GM21423 (cell line): ENCODE measurements around the gene C10orf90.

Experiments
- ATAC-seq: cut with Tn5 transposase; IDR thresholded peaks from one replicate; pipeline ENCODE4 v1.9.1; 2021; ENCODE audit warnings: mild to moderate bottlenecking, moderate library complexity; ENCODE audit not compliant: unreplicated experiment

C10orf90 gene

DNA sequence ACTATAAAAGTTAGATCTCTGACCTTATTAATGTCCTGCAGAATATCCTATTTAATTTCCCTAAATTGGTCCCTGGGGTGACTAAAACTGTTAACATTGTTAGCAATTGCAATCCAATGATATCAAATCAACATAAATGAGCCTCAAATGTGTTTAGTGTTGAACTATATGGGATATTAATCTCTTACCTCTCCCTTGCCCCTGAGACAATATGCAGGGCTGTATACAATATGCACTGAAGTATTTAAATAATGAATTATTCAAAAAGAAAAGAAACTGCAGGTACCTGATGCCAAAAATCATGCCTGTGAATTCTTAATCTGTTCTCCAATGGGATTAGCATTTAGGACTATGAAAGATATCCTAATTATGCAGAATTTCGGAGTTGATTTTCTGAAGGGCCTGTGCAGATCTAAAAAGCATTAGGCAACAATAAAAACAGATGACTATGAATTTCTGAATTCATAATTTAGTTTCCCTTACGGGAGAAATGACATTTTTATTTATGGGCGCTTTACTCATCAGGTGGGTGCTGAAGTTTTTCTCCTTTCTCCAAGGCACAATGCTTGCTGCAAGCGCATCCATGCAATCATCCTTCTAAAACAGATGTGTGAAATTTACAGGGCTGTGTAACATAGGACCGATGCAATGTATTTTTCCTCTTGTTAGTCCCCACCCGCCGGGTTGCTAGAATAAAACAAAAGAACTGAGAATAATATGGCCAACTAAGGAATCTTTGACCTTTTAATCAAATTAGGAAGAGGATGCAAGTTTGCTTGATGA, 5.4 kb upstream of the C10orf90 start:
- ATAC-seq: no peak

DNA sequence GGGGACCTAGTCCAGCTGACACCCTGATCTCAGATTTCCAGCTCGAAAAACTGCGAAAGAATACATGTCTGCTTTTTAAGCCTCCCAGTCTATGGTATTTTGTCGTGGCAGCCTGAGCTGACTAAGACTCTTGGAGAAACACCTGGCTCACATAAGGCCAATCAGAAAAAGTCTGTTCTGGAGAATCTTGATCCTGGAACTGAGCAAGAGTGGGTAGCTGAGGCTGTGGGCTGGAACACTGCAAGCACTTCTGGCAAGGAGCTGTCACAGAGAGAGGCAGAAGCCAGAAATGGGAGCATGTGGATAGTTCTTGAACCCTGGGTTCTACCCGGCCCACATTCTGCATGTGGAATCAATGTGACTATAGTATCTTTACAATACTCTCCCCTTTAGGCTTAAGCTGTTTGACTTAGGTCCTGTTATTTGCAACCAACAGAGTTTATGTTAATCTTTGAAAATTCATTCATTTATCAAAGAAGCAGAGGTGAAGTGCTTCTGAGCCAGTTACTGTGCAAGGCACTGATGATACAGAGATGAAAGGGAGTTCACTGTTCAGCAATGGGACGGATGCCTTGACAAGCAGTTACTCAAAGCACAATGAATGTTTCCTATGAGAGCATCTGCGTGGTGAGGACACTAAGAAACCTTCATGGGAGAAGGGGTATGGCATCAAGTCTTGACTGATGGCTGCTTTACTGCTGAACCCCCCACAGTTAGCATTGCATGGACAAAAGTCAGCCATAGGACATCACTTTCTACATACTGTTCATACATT, 4.4 kb upstream of the C10orf90 start:
- no peak for ATAC-seq

DNA sequence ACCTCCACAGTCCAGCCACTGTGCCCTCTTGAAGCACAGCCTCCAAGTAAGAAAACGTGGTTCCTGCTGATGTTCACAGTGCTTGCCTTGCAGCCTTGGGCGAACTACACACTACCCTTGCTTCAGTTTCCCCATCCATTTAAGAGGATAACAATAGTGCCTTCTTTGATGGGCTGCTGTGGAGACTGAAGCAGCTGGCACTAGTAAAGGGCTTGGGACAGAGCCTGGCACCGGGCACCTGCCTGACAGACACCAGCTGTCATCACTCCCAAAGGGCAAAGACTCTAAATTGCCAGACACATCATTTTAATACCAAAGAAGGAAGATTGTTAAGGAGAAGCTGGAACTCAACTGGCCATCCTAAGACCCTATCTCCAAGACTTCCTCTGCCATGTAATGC, 3.1 kb upstream of the C10orf90 start:
- ATAC-seq: no peak

GRCh38 chr10:126671402-126671975, 996 bp upstream of the C10orf90 start:
- no peak for ATAC-seq

GRCh38 chr10:126670895-126671261, 385 bp upstream of the C10orf90 start:
- ATAC-seq: no peak

DNA sequence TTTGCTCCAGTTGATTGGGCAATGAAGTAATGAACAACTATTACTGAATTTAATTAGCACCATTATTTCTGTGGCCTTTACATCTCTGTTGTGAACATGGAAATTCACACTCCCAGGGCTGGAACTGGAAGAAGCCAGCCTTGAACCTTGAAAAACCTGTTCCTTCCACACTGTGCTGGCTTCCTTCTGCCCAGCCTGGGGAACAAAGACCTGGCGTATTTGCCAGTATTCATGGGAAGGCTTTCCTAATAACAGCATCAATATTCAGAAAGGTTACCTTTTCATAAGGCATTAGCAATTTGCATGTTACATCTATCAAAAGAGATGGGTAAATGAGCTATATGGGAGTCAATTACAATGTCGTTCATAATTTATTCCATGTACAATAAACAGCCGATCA, 1.3 kb downstream of the C10orf90 start:
- no peak for ATAC-seq

DNA sequence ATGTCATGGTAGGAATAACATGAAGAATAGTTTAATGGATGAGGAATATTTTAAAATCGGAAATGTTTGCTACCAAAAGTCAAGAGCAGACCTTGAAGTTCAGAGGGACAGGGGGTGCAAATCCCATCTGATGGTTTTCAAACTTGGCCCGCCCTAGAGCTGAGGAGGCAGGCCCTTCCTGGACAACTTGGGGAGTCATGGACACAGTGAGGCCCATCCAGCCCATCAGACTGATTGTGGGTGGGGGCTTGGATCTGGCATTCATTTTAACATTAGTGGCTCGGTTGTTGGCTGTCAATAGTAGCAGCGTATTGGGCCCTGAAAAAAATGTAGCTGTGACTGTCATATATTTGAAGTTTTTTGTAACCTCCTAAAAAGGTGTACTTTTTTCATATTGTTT, 2.0 kb downstream of the C10orf90 start:
- ATAC-seq: no peak

- no peak for ATAC-seq
These were observed 2.9 kb downstream of the C10orf90 start for GRCh38 chr10:126667568-126667967.

DNA sequence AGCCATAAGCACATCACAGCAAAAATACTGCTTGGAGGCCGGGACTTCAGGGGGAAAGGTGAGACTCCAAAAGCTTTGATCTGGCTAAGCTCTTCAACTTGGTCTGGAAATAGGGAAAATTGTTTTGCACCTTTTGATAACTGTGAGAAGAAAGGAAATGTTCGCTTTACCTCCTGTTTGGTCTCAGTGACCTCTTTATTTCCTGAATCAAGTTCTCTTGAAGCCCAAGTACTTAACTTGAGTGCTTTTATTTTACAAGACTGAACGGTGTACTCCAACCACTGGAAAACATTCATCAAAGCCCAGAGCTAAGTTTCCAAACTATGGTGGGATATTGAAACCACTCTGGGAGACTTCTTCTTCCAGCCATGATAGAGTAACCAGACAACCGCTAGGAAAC, 5.3 kb downstream of the C10orf90 start:
- ATAC-seq: no peak

DNA sequence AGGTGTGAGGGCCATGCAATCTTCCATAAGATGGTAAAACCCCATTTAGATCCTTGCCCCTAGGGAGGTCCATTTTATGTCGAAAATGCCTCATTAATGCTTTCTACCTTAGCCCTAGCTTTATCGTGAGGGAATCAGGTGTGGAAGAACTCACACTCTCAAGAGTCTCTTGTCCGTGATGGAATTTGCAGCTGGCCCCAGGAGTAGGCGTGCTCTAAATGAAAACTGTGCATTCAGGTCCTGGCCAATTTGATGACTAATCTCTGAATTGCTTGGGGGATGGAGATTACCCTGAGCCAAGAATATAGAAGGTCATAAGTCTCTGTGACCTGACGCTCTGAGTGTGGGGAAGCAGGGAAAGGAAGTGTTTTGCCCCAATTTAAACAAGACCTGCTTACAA, 6.6 kb downstream of the C10orf90 start:
- ATAC-seq: no peak

DNA sequence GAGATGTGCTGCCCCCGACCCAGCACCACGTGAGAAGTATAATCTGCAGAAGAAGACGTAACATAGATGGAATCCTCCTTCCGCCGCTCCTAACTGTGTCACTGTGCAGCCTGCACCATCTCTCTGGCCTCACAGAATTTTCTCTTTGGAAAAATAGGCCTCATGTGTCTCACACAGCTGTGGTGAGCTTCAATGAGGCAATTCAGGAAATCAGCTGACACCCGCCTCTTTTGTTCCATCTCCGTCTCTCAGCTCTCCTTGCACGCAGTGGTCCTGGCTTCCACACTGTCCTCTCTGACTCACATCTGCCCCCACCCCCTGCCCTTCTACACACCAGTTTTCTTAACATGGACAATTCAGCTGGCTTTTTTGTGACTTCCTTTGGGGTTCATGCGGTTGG, 7.2 kb downstream of the C10orf90 start:
- ATAC-seq: no peak

DNA sequence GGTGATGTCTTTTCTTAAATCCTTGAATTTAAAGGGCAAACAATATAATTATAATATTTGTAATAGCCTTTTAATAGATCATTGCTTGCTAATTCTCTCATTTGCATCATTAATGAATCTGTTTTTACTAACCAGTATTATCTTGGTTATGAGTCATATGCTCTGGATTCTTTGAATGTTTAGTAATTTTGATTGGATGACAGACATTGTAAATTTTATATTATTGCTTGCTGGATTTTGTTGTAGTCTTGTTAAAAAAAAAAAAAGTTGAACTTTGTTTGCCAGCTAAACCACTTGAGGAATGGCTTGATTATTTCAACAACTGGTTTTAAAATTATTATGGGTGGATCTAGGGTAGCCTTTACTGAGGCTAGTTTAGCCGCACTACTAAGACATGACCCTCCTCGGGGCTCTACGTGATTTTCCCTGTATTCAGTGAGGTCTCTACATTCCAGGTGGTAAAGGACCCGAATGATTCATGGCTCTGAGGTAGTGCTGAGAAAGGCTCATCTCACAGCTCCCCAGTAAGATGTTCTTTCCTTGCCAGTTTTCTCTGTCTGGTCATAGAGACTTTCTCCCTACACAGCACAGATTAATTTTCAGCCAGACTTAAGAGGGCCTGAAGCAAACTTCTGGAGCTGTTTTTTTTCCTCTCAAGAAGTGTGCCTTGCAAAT, 8.5 kb downstream of the C10orf90 start:
- ATAC-seq: no peak

GRCh38 chr10:126661356-126661755, 9.1 kb downstream of the C10orf90 start:
- ATAC-seq: no peak

GRCh38 chr10:126659750-126660149, 10.7 kb downstream of the C10orf90 start:
- no peak for ATAC-seq

DNA sequence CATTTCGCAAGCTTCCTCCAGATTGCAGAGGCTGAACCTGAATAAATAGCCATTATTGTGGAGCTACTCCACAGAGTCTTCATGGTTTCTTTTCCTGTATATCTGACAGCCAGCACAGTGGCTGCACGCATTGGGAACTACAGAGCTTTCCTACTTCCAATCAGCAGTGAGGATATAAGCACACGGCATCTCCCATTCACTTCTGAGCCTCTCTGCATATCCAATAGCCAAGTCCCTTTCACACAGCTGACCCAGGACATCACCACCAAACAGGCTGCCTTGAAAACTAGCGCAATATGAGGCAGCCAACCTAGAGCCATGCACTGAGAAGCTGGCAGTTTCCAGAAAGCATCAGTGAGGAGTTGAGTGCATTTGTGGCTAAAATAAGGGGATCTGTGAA, 11.6 kb downstream of the C10orf90 start:
- ATAC-seq: no peak

- no peak for ATAC-seq
These were observed 15.9 kb downstream of the C10orf90 start for GRCh38 chr10:126654579-126654978.

GRCh38 chr10:126651467-126651866, 19.0 kb downstream of the C10orf90 start:
- ATAC-seq: no peak

GRCh38 chr10:126650161-126650560, 20.3 kb downstream of the C10orf90 start:
- ATAC-seq: no peak

GRCh38 chr10:126647116-126647515, 23.4 kb downstream of the C10orf90 start:
- no peak for ATAC-seq

GRCh38 chr10:126646110-126646509, 24.4 kb downstream of the C10orf90 start:
- ATAC-seq: no peak

DNA sequence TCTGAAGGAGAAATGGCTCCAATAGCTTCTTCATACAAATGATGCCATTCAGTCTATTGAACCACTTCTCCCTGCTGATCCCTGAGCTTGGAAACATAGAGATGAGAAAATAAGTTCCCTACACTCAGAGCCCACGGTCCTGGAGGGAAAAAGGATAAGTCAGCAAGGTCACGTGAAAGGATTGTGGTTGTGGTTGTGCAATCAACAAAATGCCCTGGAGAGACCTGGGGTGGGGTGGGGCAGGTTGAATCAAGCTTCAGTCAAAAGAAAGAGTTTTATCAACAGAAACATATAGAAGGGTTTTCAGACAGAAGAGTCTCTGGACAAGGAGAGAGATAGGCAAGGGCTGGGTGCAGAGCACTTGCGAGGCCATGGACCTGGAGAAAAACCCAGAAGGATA, 30.1 kb downstream of the C10orf90 start:
- ATAC-seq: no peak

DNA sequence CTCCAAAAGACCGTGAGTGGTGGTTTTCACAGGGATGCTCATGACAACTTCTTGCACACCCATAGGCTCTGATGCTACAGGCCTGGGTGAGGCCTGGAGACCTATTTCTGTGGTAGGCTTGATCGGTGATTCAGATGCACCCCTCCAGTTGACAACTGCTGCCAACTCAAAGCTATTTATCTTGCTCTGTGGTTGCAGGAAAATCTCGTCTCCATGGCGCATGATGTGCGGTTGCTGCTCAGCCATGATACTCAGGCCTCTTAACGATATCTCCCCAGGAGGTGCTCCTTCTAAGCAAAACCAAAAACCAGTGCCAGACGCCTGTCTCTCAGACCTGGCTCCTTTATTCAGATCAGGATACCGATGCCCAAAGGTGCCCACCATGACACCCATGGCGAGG, 31.4 kb downstream of the C10orf90 start:
- ATAC-seq: no peak
